NCI-H748 (cell line): ENCODE results near the gene GNPTG.
A peak's percentile ranks its signal among the peaks of the same experiment; 100 is the strongest.

Experiments used
- DNase-seq: peaks from one replicate; lab custom pipeline; 2025; ENCODE audit not compliant: unreplicated experiment; lab: John Stamatoyannopoulos, UW

The GNPTG gene

GRCh38 chr16:1367486-1368174 lies 15.9 kb downstream of the GNPTG start:
- peak; percentile 15 for DNase-seq

- DNase-seq = no peak
Observed at GRCh38 chr16:1371054-1371978, 19.6 kb downstream of the GNPTG start.

- DNase-seq = no peak
Observed at GRCh38 chr16:1372292-1372950, 20.7 kb downstream of the GNPTG start.

GRCh38 chr16:1374418-1375297 lies 22.9 kb downstream of the GNPTG start:
- DNase-seq = no peak

GRCh38 chr16:1375298-1375640 lies 23.5 kb downstream of the GNPTG start:
- DNase-seq = no peak

- DNase-seq = no peak
Observed at GRCh38 chr16:1375741-1376410, 24.1 kb downstream of the GNPTG start.

GRCh38 chr16:1377406-1378010 lies 25.8 kb downstream of the GNPTG start:
- no peak for DNase-seq

GRCh38 chr16:1378087-1378803 lies 26.5 kb downstream of the GNPTG start:
- DNase-seq = no peak

GRCh38 chr16:1378804-1379303 lies 27.1 kb downstream of the GNPTG start:
- peak; percentile 18 for DNase-seq

- DNase-seq = peak; percentile 63
Observed at GRCh38 chr16:1379304-1380076, 27.8 kb downstream of the GNPTG start.

- DNase-seq = no peak
Observed at GRCh38 chr16:1380195-1380594, 28.5 kb downstream of the GNPTG start.

GRCh38 chr16:1381612-1382406 lies 30.1 kb downstream of the GNPTG start:
- no peak for DNase-seq

- DNase-seq = no peak
Observed at GRCh38 chr16:1383556-1383955, 31.8 kb downstream of the GNPTG start.

GRCh38 chr16:1385232-1385631 lies 33.5 kb downstream of the GNPTG start:
- DNase-seq = no peak

- no peak for DNase-seq
Observed at GRCh38 chr16:1387331-1387730, 35.6 kb downstream of the GNPTG start.

- DNase-seq = no peak
Observed at GRCh38 chr16:1389762-1390161, 38.0 kb downstream of the GNPTG start.

GRCh38 chr16:1390239-1390779 lies 38.6 kb downstream of the GNPTG start:
- DNase-seq = no peak
